Activated CD8-positive, alpha-beta T cell treated with anti-CD3 and anti-CD28 coated beads, Interleukin-2, amount 10 ng/mL, durations not matched to agents 7 days and 5 days (primary cell): ENCODE results near the gene ARMH1. TPM values are rescaled to one million over a fixed set of nuclear protein-coding genes. Genes with fewer than 3 reads are reported as not detected.

Experiments used
- ATAC-seq: fragments of 150-1000 bp; cut with Tn5 transposase; one replicate; pipeline ENCODE4 v1.10.0; 2021; ENCODE audit warnings: moderate library complexity
- CTCF ChIA-PET: fragments of 350-600 bp; sonication (Branson Sonifier 250); formaldehyde crosslinking; loops from one replicate; lab custom pipeline; 2021; ENCODE audit warnings: antibody characterized with exemption; lab: Charles Lee
- POLR2A ChIA-PET: fragments of 350-600 bp; sonication (Branson Sonifier 250); formaldehyde crosslinking; loops from one replicate; lab custom pipeline; 2021; ENCODE audit warnings: antibody characterized with exemption; lab: Charles Lee
- DNase-seq: peaks from one replicate; pipeline ENCODE4 v3.0.0-alpha.2; 2020
- H3K27ac Mint-ChIP-seq: one replicate; pipeline ENCODE4 v1.8.0; 2021; ENCODE audit warnings: mild to moderate bottlenecking, mixed read lengths
- H3K27me3 Mint-ChIP-seq: one replicate; pipeline ENCODE4 v1.8.0; 2021; ENCODE audit warnings: low read depth, mixed read lengths
- H3K36me3 Mint-ChIP-seq: one replicate; pipeline ENCODE4 v1.8.0; 2021; ENCODE audit warnings: low read depth, mixed read lengths
- H3K4me1 Mint-ChIP-seq: one replicate; pipeline ENCODE4 v1.8.0; 2021; ENCODE audit warnings: low read depth, mixed read lengths
- H3K4me3 Mint-ChIP-seq: one replicate; pipeline ENCODE4 v1.8.0; 2021; ENCODE audit warnings: mild to moderate bottlenecking, mixed read lengths
- H3K9me3 Mint-ChIP-seq: one replicate; pipeline ENCODE4 v1.8.0; 2022; ENCODE audit warnings: mixed read lengths; ENCODE audit not compliant: insufficient read depth
- total RNA-seq, 2 experiments: library from RNA; stranded (reverse); gene quantifications; one replicate each; pipeline ENCODE4 v1.2.3, GENCODE V29; 2021

Gene ARMH1
- total RNA-seq, 2 experiments from 2014 or later, result 80.0 to 88.4 TPM

DNA sequence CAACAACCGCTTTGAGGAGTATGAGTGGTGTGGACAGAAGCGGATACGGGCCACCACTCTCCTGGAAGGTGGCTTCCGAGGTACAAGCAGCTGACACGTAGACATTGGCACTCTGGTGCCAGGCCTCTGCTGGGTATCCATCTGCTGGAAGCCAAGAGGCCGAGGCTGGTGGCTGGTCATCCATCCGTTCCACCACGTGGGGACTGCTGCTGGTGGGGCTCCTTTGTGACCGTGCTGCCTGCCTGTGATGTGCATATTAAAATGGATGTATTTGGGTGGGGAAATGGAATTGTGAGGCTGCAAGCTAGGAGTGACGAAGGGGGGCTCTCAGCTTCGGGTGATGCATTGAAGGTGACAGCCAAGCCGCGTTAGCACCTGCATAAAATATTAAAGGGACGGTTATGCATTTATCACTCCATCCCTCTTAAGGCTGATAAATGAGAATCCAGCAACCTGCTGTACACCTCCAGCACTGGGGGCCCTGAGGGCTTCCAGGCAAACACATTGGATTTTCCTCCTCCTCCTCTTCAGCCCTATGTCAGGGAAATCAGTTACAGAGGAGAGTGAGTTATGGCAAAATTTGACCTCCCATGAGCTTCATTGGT, 38.3 kb upstream of the ARMH1 start:
- Mint-ChIP-seq H3K27ac (peak overlapping the region; percentile 25), H3K4me3 (no peak overlapping the region), H3K36me3 (peaks cover 47% of the 10 kb centered on the region), H3K27me3 (no peaks in the 10 kb centered on the region), H3K9me3 (no peaks in the 10 kb centered on the region), H3K4me1 (peaks cover 20% of the 10 kb centered on the region)
- ChIA-PET POLR2A (interaction anchor here (1.2 to 1.6 kb wide), 3 partner anchors 11 to 86 kb away, joined by 3 to 8 read pairs (median 7); no protein-coding TSS in a partner anchor), CTCF (interaction anchor here (0.7 to 1.6 kb wide), 3 partner anchors 15 to 28 kb away, joined by 3 to 5 read pairs (median 3); no protein-coding TSS in a partner anchor)
- DNase-seq, result no peak
- no peak for ATAC-seq

DNA sequence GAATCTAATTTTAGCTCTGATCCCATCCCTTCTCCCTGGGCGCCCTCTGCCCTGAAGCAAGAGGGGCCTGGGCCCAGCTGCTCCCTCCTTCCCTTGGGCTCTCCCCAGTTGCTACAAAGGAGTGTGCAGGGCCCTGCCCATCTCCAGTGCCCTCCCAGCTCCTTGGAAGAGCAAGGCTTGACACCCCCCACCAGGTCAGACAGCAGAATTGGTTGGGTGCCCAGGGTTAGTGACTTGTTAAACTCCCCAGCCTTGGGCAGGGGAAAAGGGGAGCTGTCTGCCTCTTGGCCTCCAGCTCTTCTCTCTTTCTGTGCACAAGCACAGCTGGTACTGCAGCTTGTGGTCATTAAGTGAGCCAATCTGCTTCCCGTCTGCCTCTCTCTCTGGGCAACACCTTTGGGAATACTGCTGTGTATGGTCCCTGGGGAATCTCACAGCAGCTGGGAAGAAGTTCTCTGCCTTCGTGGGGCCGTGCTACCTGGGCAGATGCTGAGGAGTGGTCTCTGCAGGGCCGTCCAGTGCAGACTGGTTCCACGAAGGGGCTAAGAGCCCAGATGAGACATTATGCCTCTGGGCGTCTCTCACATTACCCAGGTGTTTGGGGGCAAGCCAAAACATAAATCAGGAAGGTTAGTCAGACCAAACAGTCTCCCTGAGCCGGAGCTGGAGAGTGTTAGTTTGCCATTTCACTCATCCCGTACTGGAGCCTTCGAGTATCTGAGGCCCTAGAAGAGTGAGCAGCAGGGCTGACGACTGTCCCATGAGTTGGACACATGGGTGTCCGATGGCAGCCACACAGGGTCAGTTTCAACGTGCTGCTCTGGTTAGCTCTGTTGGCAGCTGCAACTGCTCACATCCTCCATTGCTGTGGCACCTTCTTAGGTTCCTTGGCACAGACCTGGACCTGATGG, 37.6 kb upstream of the ARMH1 start:
- ATAC-seq, result no peak
- Mint-ChIP-seq H3K27me3 (no peaks in the 10 kb centered on the region), H3K36me3 (peaks cover 51% of the 10 kb centered on the region), H3K27ac (no peak overlapping the region), H3K4me3 (no peak overlapping the region), H3K9me3 (no peaks in the 10 kb centered on the region), H3K4me1 (peaks cover 17% of the 10 kb centered on the region)
- ChIA-PET POLR2A (interaction anchor here (1.2 to 1.6 kb wide), 3 partner anchors 10 to 85 kb away, joined by 3 to 8 read pairs (median 7); no protein-coding TSS in a partner anchor), CTCF (interaction anchor here (0.7 to 6.0 kb wide), 4 partner anchors 14 to 28 kb away, joined by 3 to 49 read pairs (median 4); no protein-coding TSS in a partner anchor)
- DNase-seq, result no peak

DNA sequence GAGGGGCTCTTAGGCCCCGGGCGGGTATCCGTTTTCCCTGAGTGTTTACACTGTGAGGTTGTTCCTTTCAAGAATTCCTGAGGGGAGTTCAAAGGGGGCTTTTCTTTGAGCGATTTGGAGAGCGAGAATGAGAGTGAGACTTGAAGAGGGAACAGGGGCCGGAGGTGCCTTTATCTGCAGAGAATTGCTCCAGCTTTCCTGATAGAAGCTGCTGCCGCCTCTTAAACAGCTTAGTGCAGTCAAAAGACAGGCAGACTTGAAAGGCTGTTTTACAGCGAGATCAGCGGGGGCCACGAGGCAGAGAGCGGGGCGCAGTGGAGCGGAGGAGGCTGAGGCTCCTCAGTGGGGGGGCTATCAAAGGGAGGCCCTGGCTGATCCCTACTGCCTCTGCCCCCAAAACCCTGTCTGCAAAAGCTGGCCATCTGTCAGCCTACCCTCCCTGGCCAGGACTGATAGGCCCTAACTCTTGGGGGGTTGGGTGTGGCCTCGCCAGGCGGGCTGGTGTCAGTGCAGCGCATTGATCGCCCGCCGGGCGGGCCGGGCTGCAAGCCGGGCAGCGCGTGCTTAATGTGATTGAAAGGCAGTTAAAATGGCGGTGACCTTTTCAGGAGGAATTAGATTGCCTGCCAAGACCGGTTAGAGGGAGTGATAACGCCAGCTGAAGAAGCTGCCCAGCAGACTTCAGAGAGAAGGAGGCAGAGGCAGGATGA, 36.7 kb upstream of the ARMH1 start:
- Mint-ChIP-seq H3K36me3 (peaks cover 55% of the 10 kb centered on the region), H3K27me3 (no peaks in the 10 kb centered on the region), H3K4me1 (peaks cover 17% of the 10 kb centered on the region), H3K27ac (peak overlapping the region; percentile 27), H3K9me3 (no peaks in the 10 kb centered on the region), H3K4me3 (no peak overlapping the region)
- no peak for DNase-seq
- ATAC-seq, result no peak
- ChIA-PET POLR2A (no interaction called here), CTCF (interaction anchor here (6.0 kb wide), 1 partner anchor 14 kb away, joined by 49 read pairs; no protein-coding TSS in a partner anchor)

DNA sequence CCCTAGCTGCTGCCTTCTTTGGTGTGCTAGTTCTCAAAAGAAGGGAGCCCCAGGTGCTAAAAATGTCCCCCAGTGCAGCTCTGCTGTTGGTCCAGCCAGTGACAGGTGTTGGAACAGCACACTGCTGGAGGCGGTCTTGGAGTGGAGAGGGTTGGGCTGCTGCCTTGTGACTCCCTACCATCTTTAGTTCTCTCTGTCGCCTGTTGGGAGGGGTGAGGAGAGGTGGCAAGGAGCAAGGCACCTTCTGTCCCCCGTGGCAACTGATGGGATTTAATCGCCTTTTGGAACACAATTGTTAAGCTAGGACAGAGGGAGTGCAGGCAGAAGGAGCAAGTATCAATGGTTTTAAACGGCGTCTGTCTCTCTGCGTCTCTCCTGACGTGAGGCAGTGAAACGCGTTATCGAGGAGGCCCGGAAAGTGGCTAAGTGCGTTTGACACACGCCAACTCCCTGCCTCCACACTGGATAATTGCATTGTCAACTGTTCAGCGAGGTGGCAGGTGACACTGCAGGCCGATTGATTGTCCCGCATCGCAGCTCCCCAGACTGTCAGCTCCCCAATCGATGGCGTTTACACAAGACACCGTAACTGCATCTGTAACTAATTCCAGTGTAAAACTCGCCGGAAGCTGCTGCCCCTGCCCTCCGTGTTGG, 34.2 kb upstream of the ARMH1 start:
- no peak for DNase-seq
- no peaks in the 10 kb centered on the region for H3K4me1 Mint-ChIP-seq
- no peak overlapping the region for H3K27ac Mint-ChIP-seq
- no peaks in the 10 kb centered on the region for H3K27me3 Mint-ChIP-seq
- H3K36me3 Mint-ChIP-seq, result peaks cover 63% of the 10 kb centered on the region
- no peak for ATAC-seq
- no peak overlapping the region for H3K4me3 Mint-ChIP-seq
- ChIA-PET CTCF (interaction anchor here (6.0 kb wide), 1 partner anchor 12 kb away, joined by 49 read pairs; no protein-coding TSS in a partner anchor), POLR2A (interaction anchor here (0.6 to 4.4 kb wide), 2 partner anchors 9 to 1282 kb away, joined by 3 to 31 read pairs; partner anchors contain the start of gene CDC20)
- H3K9me3 Mint-ChIP-seq, result no peaks in the 10 kb centered on the region

DNA sequence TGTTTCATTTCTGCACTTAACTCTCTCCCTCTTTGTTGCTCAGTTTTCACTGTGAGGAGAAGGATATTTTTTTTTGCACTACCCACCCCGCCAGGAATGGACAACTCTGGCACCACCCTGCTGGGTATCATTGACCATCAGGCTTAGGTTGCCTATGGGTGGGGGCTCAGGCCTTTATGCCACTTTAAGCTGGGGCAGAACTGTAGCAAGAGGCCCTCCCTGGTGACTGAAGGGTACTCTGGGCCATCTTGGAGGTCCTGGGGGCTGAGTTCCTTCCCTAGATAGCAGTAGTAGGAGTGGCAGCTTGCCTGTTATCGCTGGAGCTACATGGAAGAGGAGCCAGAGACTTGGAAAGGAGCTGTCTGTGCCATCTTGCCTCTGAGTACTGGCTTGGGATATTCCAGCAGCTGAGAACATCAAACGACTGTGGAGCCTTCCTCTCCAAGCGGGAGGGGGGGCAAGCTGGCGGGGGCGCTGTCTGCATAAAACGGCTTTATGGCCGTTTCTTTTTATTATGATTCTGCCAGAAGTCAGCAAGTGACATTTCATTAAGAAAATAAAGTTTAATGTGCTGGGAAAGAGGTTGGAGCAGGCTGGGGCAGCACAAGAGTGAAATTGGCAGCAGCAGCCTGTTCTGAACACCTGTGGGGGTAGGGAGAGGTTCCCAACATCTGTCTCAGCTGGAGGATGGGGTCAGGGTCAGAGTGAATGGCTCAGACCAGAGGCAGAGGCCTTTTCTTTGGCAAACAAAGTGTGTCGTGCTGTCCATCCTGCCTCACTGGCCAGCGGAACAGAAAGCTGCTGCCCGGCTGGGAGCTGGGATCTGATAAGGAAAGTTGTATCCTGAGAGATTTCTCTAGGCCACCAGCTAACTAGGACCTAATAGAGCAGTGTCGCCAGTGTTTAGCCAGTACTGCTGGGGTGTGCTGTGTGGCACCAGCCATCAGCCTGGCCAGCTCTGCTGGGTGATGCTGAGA, 33.1 kb upstream of the ARMH1 start:
- Mint-ChIP-seq H3K36me3 (peaks cover 58% of the 10 kb centered on the region), H3K27me3 (no peaks in the 10 kb centered on the region), H3K4me1 (no peaks in the 10 kb centered on the region), H3K4me3 (no peak overlapping the region), H3K27ac (no peak overlapping the region), H3K9me3 (no peaks in the 10 kb centered on the region)
- POLR2A ChIA-PET, result interaction anchor here (4.4 kb wide), 1 partner anchor 10 kb away, joined by 31 read pairs; no protein-coding TSS in a partner anchor
- CTCF ChIA-PET, result interaction anchor here (6.0 kb wide), 1 partner anchor 11 kb away, joined by 49 read pairs; no protein-coding TSS in a partner anchor
- ATAC-seq (no peak), DNase-seq (no peak)

DNA sequence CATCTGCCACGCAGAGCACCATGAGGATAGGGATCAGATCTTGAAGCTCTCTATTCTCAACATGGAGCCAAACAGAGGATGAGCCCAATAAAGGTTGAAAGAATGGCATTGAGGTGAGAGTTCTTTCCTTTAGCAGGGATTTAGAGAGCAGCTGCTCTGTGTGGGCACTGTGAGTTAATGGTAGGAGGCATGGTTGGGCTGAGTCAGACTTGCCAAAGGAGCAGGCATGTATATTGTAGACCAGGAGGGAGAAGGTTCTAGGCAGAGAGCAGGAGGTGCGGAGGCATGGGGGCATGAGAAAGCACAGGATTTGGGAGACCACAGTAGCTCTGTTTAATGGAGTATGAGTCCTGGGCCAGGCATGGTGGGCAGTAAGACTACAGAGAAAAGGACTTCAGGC, 32.3 kb upstream of the ARMH1 start:
- Mint-ChIP-seq H3K9me3 (no peaks in the 10 kb centered on the region), H3K4me3 (no peak overlapping the region), H3K27me3 (no peaks in the 10 kb centered on the region), H3K36me3 (peaks cover 58% of the 10 kb centered on the region), H3K27ac (peak overlapping the region; percentile 9), H3K4me1 (no peaks in the 10 kb centered on the region)
- ChIA-PET CTCF (interaction anchor here (6.0 kb wide), 1 partner anchor 10 kb away, joined by 49 read pairs; no protein-coding TSS in a partner anchor), POLR2A (interaction anchor here (0.7 to 4.4 kb wide), 5 partner anchors 8 to 80 kb away, joined by 3 to 31 read pairs (median 3); no protein-coding TSS in a partner anchor)
- ATAC-seq, result no peak
- no peak for DNase-seq

DNA sequence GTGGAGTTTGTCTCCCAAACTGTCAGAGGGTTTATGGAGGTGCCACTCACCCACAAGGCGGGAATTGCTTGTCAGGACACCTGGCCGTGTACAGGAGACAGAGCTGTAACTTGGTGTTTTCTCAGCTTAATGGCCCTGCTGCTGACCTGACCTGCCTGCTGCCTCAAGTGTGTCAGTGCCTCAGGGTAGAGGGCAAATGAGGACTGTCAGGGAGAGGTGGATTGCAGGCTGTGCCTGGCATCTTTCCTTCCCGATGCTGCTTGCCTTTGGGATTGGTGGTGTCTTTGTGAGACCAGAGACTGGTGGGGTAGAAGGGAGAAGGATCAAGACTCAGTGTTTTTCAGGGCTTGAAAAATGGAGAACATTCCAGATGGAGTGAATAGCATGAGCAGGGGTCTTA, 31.6 kb upstream of the ARMH1 start:
- peaks cover 55% of the 10 kb centered on the region for H3K36me3 Mint-ChIP-seq
- POLR2A ChIA-PET, result interaction anchor here (0.7 to 4.4 kb wide), 5 partner anchors 9 to 79 kb away, joined by 3 to 31 read pairs (median 3); no protein-coding TSS in a partner anchor
- H3K4me1 Mint-ChIP-seq, result no peaks in the 10 kb centered on the region
- no peaks in the 10 kb centered on the region for H3K27me3 Mint-ChIP-seq
- H3K9me3 Mint-ChIP-seq, result no peaks in the 10 kb centered on the region
- DNase-seq, result no peak
- CTCF ChIA-PET, result interaction anchor here (6.0 kb wide), 1 partner anchor 9 kb away, joined by 49 read pairs; no protein-coding TSS in a partner anchor
- H3K4me3 Mint-ChIP-seq, result no peak overlapping the region
- no peak for ATAC-seq
- H3K27ac Mint-ChIP-seq, result no peak overlapping the region

DNA sequence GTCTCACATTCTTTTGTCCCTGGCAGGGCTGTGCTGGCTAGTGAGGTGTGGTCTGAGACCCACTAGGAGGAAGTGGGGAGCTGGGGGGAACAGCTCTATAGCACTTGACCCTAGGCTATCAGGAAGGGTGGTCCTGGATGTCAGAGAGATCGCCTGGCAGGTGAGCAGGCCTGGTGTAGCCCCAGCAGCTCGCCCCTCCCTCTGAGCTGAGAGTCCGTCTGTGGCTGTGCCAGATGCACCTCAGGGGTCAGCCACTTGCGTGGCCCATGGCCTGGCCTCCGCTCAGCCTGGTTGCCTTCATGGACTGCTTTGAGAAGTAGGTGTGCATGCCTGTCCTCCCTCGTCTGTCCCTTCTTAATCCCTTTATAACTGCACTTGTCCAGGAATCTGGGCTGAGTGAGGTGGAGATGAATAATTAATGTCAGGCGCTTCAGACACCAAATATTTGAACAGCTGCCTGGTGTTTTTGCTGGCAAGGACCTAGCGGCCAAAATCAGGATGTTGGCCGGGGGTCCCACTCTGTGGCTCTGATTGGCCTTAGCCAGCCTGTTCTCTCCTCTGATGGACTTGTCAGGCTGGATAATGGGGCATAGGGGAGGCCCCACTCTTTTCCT, 30.7 kb upstream of the ARMH1 start:
- CTCF ChIA-PET, result no interaction called here
- Mint-ChIP-seq H3K4me1 (no peaks in the 10 kb centered on the region), H3K9me3 (no peaks in the 10 kb centered on the region), H3K4me3 (no peak overlapping the region), H3K27ac (peak overlapping the region; percentile 13), H3K36me3 (peaks cover 48% of the 10 kb centered on the region), H3K27me3 (no peaks in the 10 kb centered on the region)
- no peak for ATAC-seq
- no peak for DNase-seq
- POLR2A ChIA-PET, result interaction anchor here (4.4 kb wide), 1 partner anchor 12 kb away, joined by 31 read pairs; no protein-coding TSS in a partner anchor

DNA sequence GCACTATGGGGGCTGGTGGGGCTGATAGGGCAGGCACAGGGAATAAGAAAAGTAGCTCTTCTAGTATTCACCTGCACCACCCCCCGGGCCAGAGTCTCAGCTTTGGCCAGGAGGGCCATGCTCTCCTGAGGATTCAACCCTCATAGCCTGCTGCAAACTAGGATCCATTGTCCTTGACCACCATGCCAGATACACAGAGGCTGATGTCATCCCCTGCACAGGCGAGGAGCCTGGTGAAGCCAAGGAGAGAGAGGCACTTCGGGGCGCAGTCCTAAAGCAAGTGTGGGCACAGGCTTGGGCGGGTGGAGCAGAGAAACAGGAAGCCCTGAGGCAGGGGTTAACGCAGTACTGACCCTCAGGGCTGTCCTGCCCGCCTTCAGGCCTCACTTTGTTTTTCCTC, 29.7 kb upstream of the ARMH1 start:
- no peak for ATAC-seq
- H3K27ac Mint-ChIP-seq, result no peak overlapping the region

More for the DNA sequence above, 29.7 kb upstream of the ARMH1 start:
- Mint-ChIP-seq H3K9me3 (no peaks in the 10 kb centered on the region), H3K4me3 (no peak overlapping the region), H3K36me3 (peaks cover 50% of the 10 kb centered on the region), H3K27me3 (no peaks in the 10 kb centered on the region), H3K4me1 (no peaks in the 10 kb centered on the region)
- ChIA-PET POLR2A (interaction anchor here (1.0 kb wide), 1 partner anchor 13 kb away, joined by 5 read pairs; no protein-coding TSS in a partner anchor), CTCF (interaction anchor here (1.6 kb wide), 1 partner anchor 11 kb away, joined by 3 read pairs; no protein-coding TSS in a partner anchor)
- no peak for DNase-seq
